H9 (cell line): ENCODE data around the gene L3MBTL4. TPM values are rescaled to one million over a fixed set of nuclear protein-coding genes. Genes with fewer than 3 reads are reported as not detected.

Experiments used
- DNase-seq: peaks from one replicate; pipeline ENCODE4 v3.0.0-alpha.2; 2017
- H2AFZ ChIP-seq: one replicate; pipeline ENCODE4 v1.6.1; 2013; ENCODE audit warnings: mild to moderate bottlenecking, low read length, control low read depth, moderate library complexity
- H2AK5ac ChIP-seq: 2 replicates; pipeline ENCODE4 v1.6.1; 2013; ENCODE audit warnings: low read length, control low read depth, mixed read lengths; ENCODE audit not compliant: insufficient read length
- H2BK120ac ChIP-seq: one replicate; pipeline ENCODE4 v1.6.1; 2013; ENCODE audit warnings: low read depth, mild to moderate bottlenecking, low read length, control low read depth, inconsistent platforms; ENCODE audit not compliant: poor library complexity, severe bottlenecking
- H2BK12ac ChIP-seq: 2 replicates; pipeline ENCODE4 v1.6.1; 2013; ENCODE audit warnings: low read length, control low read depth, mixed read lengths, low read depth; ENCODE audit not compliant: insufficient read length
- H2BK15ac ChIP-seq: 2 replicates; pipeline ENCODE4 v1.6.1; 2013; ENCODE audit warnings: low read depth, low read length, control low read depth
- H2BK20ac ChIP-seq: one replicate; pipeline ENCODE4 v1.6.1; 2013; ENCODE audit warnings: low read depth, mild to moderate bottlenecking, low read length, control low read depth, inconsistent platforms; ENCODE audit not compliant: poor library complexity, severe bottlenecking
- H2BK5ac ChIP-seq: 2 replicates; pipeline ENCODE4 v1.6.1; 2013; ENCODE audit warnings: low read length, control low read depth, mixed read lengths; ENCODE audit not compliant: insufficient read length
- H3K14ac ChIP-seq: 2 replicates; pipeline ENCODE4 v1.6.1; 2013; ENCODE audit warnings: low read length, control low read depth; ENCODE audit not compliant: insufficient read depth
- H3K18ac ChIP-seq: 2 replicates; pipeline ENCODE4 v1.6.1; 2013; ENCODE audit warnings: low read depth, mild to moderate bottlenecking, mixed read lengths, low read length, control low read depth; ENCODE audit not compliant: insufficient read length
- H3K23ac ChIP-seq: 2 replicates; pipeline ENCODE4 v1.6.1; 2013; ENCODE audit warnings: low read length, control low read depth, mixed read lengths, low read depth; ENCODE audit not compliant: insufficient read length
- H3K23me2 ChIP-seq: 2 replicates; pipeline ENCODE4 v1.6.1; 2013; ENCODE audit warnings: low read depth, mild to moderate bottlenecking, mixed read lengths, low read length, control low read depth; ENCODE audit not compliant: insufficient read length, poor library complexity, severe bottlenecking
- H3K27ac ChIP-seq: 2 replicates; pipeline ENCODE4 v1.5.1; 2013; ENCODE audit warnings: low read length, control low read depth, mixed read lengths, low read depth; ENCODE audit not compliant: insufficient read length
- H3K27me3 ChIP-seq: 2 replicates; pipeline ENCODE4 v1.6.1; 2013; ENCODE audit warnings: low read length, control low read depth, inconsistent platforms; ENCODE audit not compliant: insufficient read depth
- H3K4ac ChIP-seq: 2 replicates; pipeline ENCODE4 v1.6.1; 2013; ENCODE audit warnings: low read depth, mild to moderate bottlenecking, control low read depth, inconsistent platforms, low read length, moderate library complexity
- H3K4me1 ChIP-seq: 2 replicates; pipeline ENCODE4 v1.6.1; 2013; ENCODE audit warnings: low read length, control low read depth, inconsistent platforms; ENCODE audit not compliant: insufficient read depth
- H3K4me2 ChIP-seq: 2 replicates; pipeline ENCODE4 v1.6.1; 2013; ENCODE audit warnings: low read length, control low read depth, mixed read lengths; ENCODE audit not compliant: insufficient read length, insufficient read depth
- H3K56ac ChIP-seq: 2 replicates; pipeline ENCODE4 v1.6.1; 2013; ENCODE audit warnings: low read depth, mild to moderate bottlenecking, mixed read lengths, low read length, control low read depth; ENCODE audit not compliant: insufficient read length
- H3K79me1 ChIP-seq: 2 replicates; pipeline ENCODE4 v1.6.1; 2013; ENCODE audit warnings: low read depth, mild to moderate bottlenecking, moderate library complexity, low read length, control low read depth, inconsistent platforms; ENCODE audit not compliant: insufficient read depth, poor library complexity, severe bottlenecking
- H3K79me2 ChIP-seq: 2 replicates; pipeline ENCODE4 v1.6.1; 2013; ENCODE audit warnings: low read length, control low read depth, inconsistent platforms; ENCODE audit not compliant: insufficient read depth
- H3K9ac ChIP-seq: 2 replicates; pipeline ENCODE4 v1.6.1; 2013; ENCODE audit warnings: low read length, control low read depth, mixed read lengths; ENCODE audit not compliant: insufficient read length; ENCODE audit errors: extremely low read depth
- H3K9me3 ChIP-seq: one replicate; pipeline ENCODE4 v1.6.1; 2013; ENCODE audit warnings: low read depth, low read length, inconsistent platforms; ENCODE audit not compliant: control insufficient read depth
- H3T11ph ChIP-seq: one replicate; pipeline ENCODE4 v1.6.1; 2013; ENCODE audit warnings: mild to moderate bottlenecking, low read length, control low read depth, inconsistent platforms
- H4K20me1 ChIP-seq: one replicate; pipeline ENCODE4 v1.6.1; 2013; ENCODE audit not compliant: control insufficient read depth, insufficient read length, insufficient read depth
- H4K5ac ChIP-seq: 2 replicates; pipeline ENCODE4 v1.6.1; 2013; ENCODE audit warnings: low read depth, mild to moderate bottlenecking, mixed read lengths, low read length, control low read depth; ENCODE audit not compliant: insufficient read length
- H4K8ac ChIP-seq: replicated peaks from 2 replicates; pipeline ENCODE4 v1.6.1; 2013; ENCODE audit warnings: low read length, control low read depth, mixed read lengths, low read depth; ENCODE audit not compliant: insufficient read length
- H4K91ac ChIP-seq: 2 replicates; pipeline ENCODE4 v1.6.1; 2013; ENCODE audit warnings: low read depth, mild to moderate bottlenecking, moderate library complexity, mixed read lengths, low read length, control low read depth; ENCODE audit not compliant: insufficient read length
- H3K27ac Mint-ChIP-seq, 3 experiments: 2 replicates in 2 of 3; 3 replicates in 1 of 3; pipeline ENCODE4 v1.8.0; 2020 to 2021; ENCODE audit warnings: mixed read lengths in 3 of 3, mild to moderate bottlenecking in 1 of 3, moderate library complexity in 1 of 3
- H3K27me3 Mint-ChIP-seq: 2 replicates; pipeline ENCODE4 v1.8.0; 2021; ENCODE audit warnings: low read depth, mild to moderate bottlenecking, moderate library complexity, mixed read lengths
- H3K36me3 Mint-ChIP-seq, 3 experiments: 2 replicates in 2 of 3; 3 replicates in 1 of 3; pipeline ENCODE4 v1.8.0; 2020 to 2021; ENCODE audit warnings: low read depth in 3 of 3, mixed read lengths in 3 of 3; ENCODE audit not compliant: insufficient read depth in 1 of 3
- H3K4me1 Mint-ChIP-seq, 2 experiments: 2 replicates each; pipeline ENCODE4 v1.8.0; 2020; ENCODE audit warnings: mixed read lengths in 2 of 2
- H3K4me3 Mint-ChIP-seq, 2 experiments: 2 replicates in 1 of 2; 3 replicates in 1 of 2; pipeline ENCODE4 v1.8.0; 2020 to 2021; ENCODE audit warnings: mild to moderate bottlenecking in 2 of 2, mixed read lengths in 2 of 2, moderate library complexity in 1 of 2
- H3K9me3 Mint-ChIP-seq, 2 experiments: 2 replicates in 1 of 2; 3 replicates in 1 of 2; pipeline ENCODE4 v1.8.0; 2020; ENCODE audit warnings: mild to moderate bottlenecking in 2 of 2, mixed read lengths in 2 of 2, moderate library complexity in 1 of 2
- WGBS: extraction: QIAGEN DNeasy Blood & Tissue Kit; methylation state at CpG from one replicate; pipeline ENCODE4 v1.1.7; 2013; ENCODE audit warnings: missing lambda C conversion rate, low lambda C conversion rate, mixed read lengths; ENCODE audit not compliant: insufficient read length; ENCODE audit errors: extremely low coverage; 5-methylcytosine and 5-hydroxymethylcytosine counted together
- total RNA-seq: library from RNA; stranded (reverse); gene quantifications from 2 replicates; pipeline ENCODE4 v1.2.1, GENCODE V29; 2021
- TF ChIP-seq, protein P1 (sequence below): fragments of 200-600 bp; sonication (generic); conservative IDR thresholded peaks from 3 replicates; pipeline ENCODE4 v1.8.0; 2021; ENCODE audit warnings: antibody characterized with exemption, mild to moderate bottlenecking

Gene L3MBTL4
- total RNA-seq, 1 experiment from 2014 or later: 1.9 TPM

DNA sequence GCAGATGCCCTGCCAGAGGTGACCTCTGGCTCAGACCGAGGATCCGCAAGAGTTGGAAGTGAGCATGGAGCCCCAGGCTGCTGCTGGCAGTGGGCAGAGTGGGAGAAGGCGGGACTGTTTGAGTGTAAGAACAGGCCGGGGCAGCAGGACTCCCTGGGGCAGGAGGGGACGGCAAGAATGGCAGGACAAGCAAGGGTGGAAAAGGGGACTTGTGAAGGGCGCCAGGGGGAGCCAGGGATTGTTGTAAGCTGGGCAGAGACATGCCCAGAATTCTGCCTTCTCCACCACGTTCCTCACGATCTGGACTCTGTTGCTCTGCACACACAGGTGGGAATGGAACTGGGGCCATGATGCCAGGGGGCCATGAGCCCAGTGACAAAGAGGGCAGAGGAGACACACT, 447.0 kb downstream of the L3MBTL4 start:
- H2BK15ac ChIP-seq: no peak overlapping the region
- H4K8ac ChIP-seq: no peak overlapping the region
- Mint-ChIP-seq H3K27me3 (peaks cover 9% of the 10 kb centered on the region), H3K27ac (peak overlapping the region in 1 of 3 experiments; percentile 35; a peak in 2 of 7 replicates), H3K9me3 (no peaks in the 10 kb centered on the region), H3K36me3 (no peaks in the 10 kb centered on the region), H3K4me3 (no peak overlapping the region), H3K4me1 (peaks cover 33 to 37% of the 10 kb centered on the region in 2 experiments)
- WGBS: no CpG with 5 or more reads among the region's 8 CpGs
- no peaks in the 10 kb centered on the region for H3K79me2 ChIP-seq
- no peak overlapping the region for H2BK120ac ChIP-seq
- no peaks in the 10 kb centered on the region for H3K79me1 ChIP-seq
- no peak overlapping the region for H2BK12ac ChIP-seq
- no peak overlapping the region for H3T11ph ChIP-seq
- no peak overlapping the region for H2BK5ac ChIP-seq
- peaks cover 6% of the 10 kb centered on the region; the same call in 1 of the 2 replicates for H3K4me1 ChIP-seq
- no peaks in the 10 kb centered on the region for H3K9me3 ChIP-seq
- no peak overlapping the region for H3K4me2 ChIP-seq
- no peaks in the 10 kb centered on the region for H4K20me1 ChIP-seq
- no peak overlapping the region for H3K18ac ChIP-seq
- no peak overlapping the region for H4K5ac ChIP-seq
- no peak overlapping the region for H3K9ac ChIP-seq
- H3K23ac ChIP-seq: no peak overlapping the region
- H3K4ac ChIP-seq: no peak overlapping the region
- H2BK20ac ChIP-seq: no peak overlapping the region
- no peaks in the 10 kb centered on the region for H3K27me3 ChIP-seq
- DNase-seq: no peak
- H4K91ac ChIP-seq: no peak overlapping the region
- no peak overlapping the region for H3K27ac ChIP-seq
- no peaks in the 10 kb centered on the region for H3K23me2 ChIP-seq
- TF ChIP-seq, protein P1, sequence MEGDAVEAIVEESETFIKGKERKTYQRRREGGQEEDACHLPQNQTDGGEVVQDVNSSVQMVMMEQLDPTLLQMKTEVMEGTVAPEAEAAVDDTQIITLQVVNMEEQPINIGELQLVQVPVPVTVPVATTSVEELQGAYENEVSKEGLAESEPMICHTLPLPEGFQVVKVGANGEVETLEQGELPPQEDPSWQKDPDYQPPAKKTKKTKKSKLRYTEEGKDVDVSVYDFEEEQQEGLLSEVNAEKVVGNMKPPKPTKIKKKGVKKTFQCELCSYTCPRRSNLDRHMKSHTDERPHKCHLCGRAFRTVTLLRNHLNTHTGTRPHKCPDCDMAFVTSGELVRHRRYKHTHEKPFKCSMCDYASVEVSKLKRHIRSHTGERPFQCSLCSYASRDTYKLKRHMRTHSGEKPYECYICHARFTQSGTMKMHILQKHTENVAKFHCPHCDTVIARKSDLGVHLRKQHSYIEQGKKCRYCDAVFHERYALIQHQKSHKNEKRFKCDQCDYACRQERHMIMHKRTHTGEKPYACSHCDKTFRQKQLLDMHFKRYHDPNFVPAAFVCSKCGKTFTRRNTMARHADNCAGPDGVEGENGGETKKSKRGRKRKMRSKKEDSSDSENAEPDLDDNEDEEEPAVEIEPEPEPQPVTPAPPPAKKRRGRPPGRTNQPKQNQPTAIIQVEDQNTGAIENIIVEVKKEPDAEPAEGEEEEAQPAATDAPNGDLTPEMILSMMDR: no peak
- H2AK5ac ChIP-seq: no peak overlapping the region
- no peak overlapping the region for H2AFZ ChIP-seq
- H3K14ac ChIP-seq: no peak overlapping the region; the same call in 1 of the 2 replicates
- no peak overlapping the region for H3K56ac ChIP-seq
